ENCODE results near the gene HEBP1. TPM values are rescaled to one million over a fixed set of nuclear protein-coding genes. Genes with fewer than 3 reads are reported as not detected.

The HEBP1 gene
- polyA plus RNA-seq, 4 donors, result 69.7 to 80.0 (median 75.6) TPM

Other genes starting within 250 kb of the HEBP1 start
- 10 to 100 TPM in 3 of 4 donors, 1 to 10 TPM in 1; 9.3 to 15.6 (median 11.4) TPM for gene APOLD1, start 214.6 kb downstream of the HEBP1 start, polyA plus RNA-seq (ENCODE audit: insufficient read length in 4 of 4)
- gene DDX47, start 186.9 kb downstream of the HEBP1 start, polyA plus RNA-seq (ENCODE audit: insufficient read length in 4 of 4), result 10 to 100 TPM; 72.8 to 81.5 (median 78.4) TPM
- gene GPRC5A, start 108.7 kb downstream of the HEBP1 start, polyA plus RNA-seq (ENCODE audit: insufficient read length in 4 of 4), result 10 to 100 TPM in 1 of 4 donors, 1 to 10 TPM in 3; 8.4 to 10.5 (median 9.7) TPM
- 1 to 10 TPM in 1 of 4 donors, under 1 TPM in 3; 0.37 to 1.0 (median 0.63) TPM for gene GPRC5D, start 48.1 kb downstream of the HEBP1 start, polyA plus RNA-seq (ENCODE audit: insufficient read length in 4 of 4)
- 10 to 100 TPM; 10.8 to 13.5 (median 11.0) TPM for gene FAM234B, start 44.1 kb upstream of the HEBP1 start, polyA plus RNA-seq (ENCODE audit: insufficient read length in 4 of 4)
- gene GSG1, start 103.4 kb upstream of the HEBP1 start, polyA plus RNA-seq (ENCODE audit: insufficient read length in 4 of 4), result under 1 TPM; 0.39 to 0.62 (median 0.55) TPM
- 100 to 1,000 TPM; 113 to 139 (median 125) TPM for gene EMP1, start 196.5 kb upstream of the HEBP1 start, polyA plus RNA-seq (ENCODE audit: insufficient read length in 4 of 4)

All from right renal pelvis (tissue), 4 donors.